ENCODE measurements around the gene SPAAR.
A peak's percentile ranks its signal among the peaks of the same experiment; 100 is the strongest.
"Not testable (repeated sequence)": the region's sequence is repeated elsewhere in the genome, so short reads cannot be mapped to it uniquely, and the experiment has no call there.

SPAAR gene

DNA sequence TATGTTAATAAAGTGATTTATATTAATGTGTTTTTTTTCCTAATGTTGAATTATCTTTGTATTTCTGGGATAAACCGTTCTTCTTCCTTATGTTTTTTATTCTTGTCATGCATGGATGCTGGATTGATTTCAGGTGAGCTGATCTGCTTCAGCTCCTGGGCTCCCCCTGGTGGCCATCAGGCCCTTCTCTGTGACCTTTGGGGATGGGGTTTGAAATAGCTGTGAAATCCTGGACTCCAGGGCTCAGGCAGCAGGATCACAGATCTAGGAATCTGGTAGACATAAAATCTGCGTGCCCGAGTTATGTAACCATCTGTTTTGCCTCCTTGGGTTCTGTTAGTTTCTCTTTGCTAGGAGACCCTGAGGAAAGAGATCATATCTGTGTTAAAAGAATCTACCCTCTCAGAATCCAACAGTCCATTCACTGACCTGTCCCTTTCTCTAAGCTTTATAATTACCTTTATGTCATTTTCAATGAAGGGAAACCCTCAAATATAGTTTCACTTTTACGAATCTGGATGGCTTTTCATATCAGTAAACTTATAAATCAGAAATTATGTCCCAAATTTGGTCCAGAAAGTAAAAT lies 26.9 kb upstream of the SPAAR start:
- Histone ChIP-seq H3K9ac (ENCODE audit: low read length) (no peak overlapping the region), H3K27ac (ENCODE audit: low read depth, low read length) (no peak overlapping the region), H3K27me3 (ENCODE audit: control insufficient read depth, insufficient read depth, low read length) (no peaks in the 10 kb centered on the region), H3K36me3 (ENCODE audit: control insufficient read depth, insufficient read depth, low read length) (no peaks in the 10 kb centered on the region), H3K4me3 (ENCODE audit: low read length) (no peak overlapping the region), H3K4me1 (ENCODE audit: control insufficient read depth, insufficient read depth, low read length) (no peaks in the 10 kb centered on the region)

DNA sequence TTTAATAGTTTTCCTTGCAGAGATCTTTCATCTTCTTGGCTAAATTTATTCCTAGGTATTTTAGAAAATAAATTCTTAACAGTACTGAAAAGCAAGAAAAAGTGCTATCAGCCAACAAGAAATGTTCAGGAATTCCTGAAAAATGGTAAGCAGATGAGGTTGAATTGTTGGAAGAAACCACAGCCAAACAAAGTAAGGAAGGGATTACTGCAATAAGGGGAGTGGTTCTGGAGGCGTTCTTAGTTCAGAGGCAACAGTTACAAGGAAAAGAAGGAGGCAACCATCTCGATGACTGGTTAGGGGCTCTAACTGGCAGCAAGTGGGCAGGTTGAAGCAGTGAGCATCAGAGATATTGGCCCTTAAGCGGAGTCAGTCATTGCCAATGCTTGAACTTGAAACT lies 26.3 kb upstream of the SPAAR start:
- no peaks in the 10 kb centered on the region for H3K36me3 ChIP-seq (ENCODE audit: control insufficient read depth, insufficient read depth, low read length)
- no peaks in the 10 kb centered on the region for H3K4me1 ChIP-seq (ENCODE audit: control insufficient read depth, insufficient read depth, low read length)
- no peak overlapping the region for H3K9ac ChIP-seq (ENCODE audit: low read length)
- H3K4me3 ChIP-seq (ENCODE audit: low read length), result no peak overlapping the region
- no peak overlapping the region for H3K27ac ChIP-seq (ENCODE audit: low read depth, low read length)
- H3K27me3 ChIP-seq (ENCODE audit: control insufficient read depth, insufficient read depth, low read length), result no peaks in the 10 kb centered on the region

- not testable (repeated sequence) for H3K27me3 ChIP-seq (ENCODE audit: control insufficient read depth, insufficient read depth, low read length); H3K36me3 ChIP-seq (ENCODE audit: control insufficient read depth, insufficient read depth, low read length); H3K27ac ChIP-seq (ENCODE audit: low read depth, low read length); H3K4me1 ChIP-seq (ENCODE audit: control insufficient read depth, insufficient read depth, low read length); H3K9ac ChIP-seq (ENCODE audit: low read length); H3K4me3 ChIP-seq (ENCODE audit: low read length)
Measured at GRCh38 chr9:35884908-35885307, 24.4 kb upstream of the SPAAR start.

DNA sequence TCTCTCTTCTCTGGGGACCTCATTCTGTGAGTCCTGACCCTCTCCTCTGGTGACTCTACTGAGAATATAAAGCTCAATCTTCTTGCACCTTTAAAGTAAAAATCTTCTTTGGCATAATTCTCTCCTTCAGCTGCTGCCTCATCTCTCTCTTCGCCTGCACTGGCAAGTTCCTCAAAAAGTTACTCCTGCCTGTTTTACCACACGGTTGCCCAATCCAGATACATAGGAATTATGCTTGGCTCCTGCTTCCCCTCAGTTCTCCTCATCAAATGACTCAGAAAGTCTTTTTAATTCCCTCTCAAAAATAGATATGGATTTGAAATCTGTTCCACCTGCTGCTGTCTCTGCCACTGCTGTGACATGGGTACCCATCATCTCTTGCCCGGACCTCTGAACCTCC lies 17.6 kb upstream of the SPAAR start:
- Histone ChIP-seq H3K27ac (ENCODE audit: low read depth, low read length) (no peak overlapping the region), H3K9ac (ENCODE audit: low read length) (no peak overlapping the region), H3K36me3 (ENCODE audit: control insufficient read depth, insufficient read depth, low read length) (no peaks in the 10 kb centered on the region), H3K4me1 (ENCODE audit: control insufficient read depth, insufficient read depth, low read length) (no peaks in the 10 kb centered on the region), H3K4me3 (ENCODE audit: low read length) (no peak overlapping the region), H3K27me3 (ENCODE audit: control insufficient read depth, insufficient read depth, low read length) (no peaks in the 10 kb centered on the region)

- H3K4me3 ChIP-seq (ENCODE audit: low read length), result no peak overlapping the region
- H3K27ac ChIP-seq (ENCODE audit: low read depth, low read length), result no peak overlapping the region
- no peaks in the 10 kb centered on the region for H3K4me1 ChIP-seq (ENCODE audit: control insufficient read depth, insufficient read depth, low read length)
- H3K27me3 ChIP-seq (ENCODE audit: control insufficient read depth, insufficient read depth, low read length), result no peaks in the 10 kb centered on the region
- H3K9ac ChIP-seq (ENCODE audit: low read length), result no peak overlapping the region
- no peaks in the 10 kb centered on the region for H3K36me3 ChIP-seq (ENCODE audit: control insufficient read depth, insufficient read depth, low read length)
Measured at GRCh38 chr9:35892051-35892450, 17.2 kb upstream of the SPAAR start.

DNA sequence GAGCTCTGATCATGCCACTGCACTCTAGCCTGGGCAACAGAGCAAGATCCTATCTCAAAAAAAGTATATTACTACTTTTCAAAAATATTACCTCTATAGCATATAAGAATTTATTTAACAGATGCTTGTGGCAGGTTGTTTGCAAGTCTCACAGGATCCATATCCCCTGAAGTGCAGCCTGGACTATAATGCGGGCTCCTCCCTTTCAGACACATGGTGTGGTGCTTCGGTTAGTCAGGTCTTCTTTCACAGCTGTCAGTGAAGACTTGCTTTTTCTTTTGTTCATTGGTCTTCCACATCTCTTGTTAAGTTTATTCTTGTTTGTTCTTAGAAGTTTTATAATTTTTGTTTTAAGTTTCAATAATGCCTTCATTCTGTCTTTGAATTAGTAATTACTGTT lies 12.7 kb upstream of the SPAAR start:
- Histone ChIP-seq H3K27me3 (ENCODE audit: control insufficient read depth, insufficient read depth, low read length) (no peaks in the 10 kb centered on the region), H3K4me3 (ENCODE audit: low read length) (no peak overlapping the region), H3K36me3 (ENCODE audit: control insufficient read depth, insufficient read depth, low read length) (no peaks in the 10 kb centered on the region), H3K27ac (ENCODE audit: low read depth, low read length) (no peak overlapping the region), H3K4me1 (ENCODE audit: control insufficient read depth, insufficient read depth, low read length) (no peaks in the 10 kb centered on the region), H3K9ac (ENCODE audit: low read length) (no peak overlapping the region)

DNA sequence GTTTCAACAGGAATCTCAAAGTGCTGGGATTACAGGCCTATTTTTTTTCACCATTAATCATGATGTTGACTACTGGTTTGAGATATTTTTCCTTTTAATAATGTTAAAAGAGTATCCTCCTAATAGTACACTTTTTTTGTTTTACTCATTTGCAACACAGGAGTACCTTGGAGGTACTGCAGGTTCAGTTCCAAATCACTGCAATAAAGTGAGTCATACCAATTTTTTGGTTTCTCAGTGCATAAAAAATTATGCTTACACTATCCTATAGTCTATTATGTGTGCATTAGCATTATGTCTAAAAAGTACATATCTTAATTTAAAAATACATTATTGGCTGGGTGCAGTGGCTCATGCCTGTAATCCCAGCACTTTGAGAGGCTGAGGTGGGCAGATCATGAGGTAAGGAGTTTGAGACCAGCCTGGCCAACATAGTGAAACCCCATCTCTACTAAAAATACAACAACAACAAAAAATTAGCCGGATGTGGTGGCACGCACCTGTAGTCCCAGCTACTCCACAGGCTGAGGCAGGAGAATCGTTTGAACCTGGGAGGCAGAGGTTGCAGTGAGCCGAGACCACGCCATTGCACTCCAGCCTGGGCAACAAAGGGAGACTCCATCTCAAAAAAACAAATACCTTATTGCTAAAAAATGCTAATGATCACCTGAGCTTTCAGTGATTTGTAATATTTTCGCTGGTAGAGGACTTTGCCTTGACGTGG lies 11.8 kb upstream of the SPAAR start:
- H3K4me1 ChIP-seq (ENCODE audit: control insufficient read depth, insufficient read depth, low read length), result not testable (repeated sequence)

GRCh38 chr9:35898337-35898736 lies 11.0 kb upstream of the SPAAR start:
- H3K4me3 ChIP-seq (ENCODE audit: low read length), result no peak overlapping the region
- H3K4me1 ChIP-seq (ENCODE audit: control insufficient read depth, insufficient read depth, low read length), result no peaks in the 10 kb centered on the region

More for the DNA sequence above, 11.8 kb upstream of the SPAAR start:
- H3K36me3 ChIP-seq (ENCODE audit: control insufficient read depth, insufficient read depth, low read length); H3K27ac ChIP-seq (ENCODE audit: low read depth, low read length); H3K4me3 ChIP-seq (ENCODE audit: low read length); H3K9ac ChIP-seq (ENCODE audit: low read length); H3K27me3 ChIP-seq (ENCODE audit: control insufficient read depth, insufficient read depth, low read length): not testable (repeated sequence)

DNA sequence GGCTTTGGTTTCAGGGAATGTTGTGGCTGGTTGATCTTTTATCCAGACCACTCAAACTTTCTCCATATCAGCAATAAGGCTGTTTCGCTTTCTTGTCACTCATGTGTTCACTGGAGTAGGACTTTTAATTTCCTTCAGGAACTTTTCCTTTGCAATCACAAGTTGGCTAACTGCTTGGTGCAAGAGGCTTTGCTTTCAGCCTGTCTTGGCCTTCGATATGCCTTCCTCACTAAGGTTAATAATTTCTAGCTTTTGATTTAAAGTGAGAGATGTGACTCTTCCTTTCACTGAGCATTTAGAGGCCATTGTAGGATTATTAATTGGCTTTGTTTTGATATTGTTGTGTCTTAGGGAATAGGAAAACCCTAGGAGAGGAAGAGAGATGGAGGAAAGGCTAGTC lies 10.3 kb upstream of the SPAAR start:
- H3K4me3 ChIP-seq (ENCODE audit: low read length), result no peak overlapping the region
- H3K4me1 ChIP-seq (ENCODE audit: control insufficient read depth, insufficient read depth, low read length), result no peaks in the 10 kb centered on the region
- H3K27ac ChIP-seq (ENCODE audit: low read depth, low read length), result no peak overlapping the region
- no peaks in the 10 kb centered on the region for H3K36me3 ChIP-seq (ENCODE audit: control insufficient read depth, insufficient read depth, low read length)
- H3K27me3 ChIP-seq (ENCODE audit: control insufficient read depth, insufficient read depth, low read length), result no peaks in the 10 kb centered on the region
- H3K9ac ChIP-seq (ENCODE audit: low read length), result no peak overlapping the region

More at GRCh38 chr9:35898337-35898736, 11.0 kb upstream of the SPAAR start:
- no peak overlapping the region for H3K27ac ChIP-seq (ENCODE audit: low read depth, low read length)
- no peak overlapping the region for H3K9ac ChIP-seq (ENCODE audit: low read length)
- no peaks in the 10 kb centered on the region for H3K27me3 ChIP-seq (ENCODE audit: control insufficient read depth, insufficient read depth, low read length)
- H3K36me3 ChIP-seq (ENCODE audit: control insufficient read depth, insufficient read depth, low read length), result no peaks in the 10 kb centered on the region

GRCh38 chr9:35903049-35903448 lies 6.2 kb upstream of the SPAAR start:
- no peaks in the 10 kb centered on the region for H3K36me3 ChIP-seq (ENCODE audit: control insufficient read depth, insufficient read depth, low read length)
- H3K27me3 ChIP-seq (ENCODE audit: control insufficient read depth, insufficient read depth, low read length), result no peaks in the 10 kb centered on the region
- H3K9ac ChIP-seq (ENCODE audit: low read length), result no peak overlapping the region
- H3K27ac ChIP-seq (ENCODE audit: low read depth, low read length), result no peak overlapping the region
- no peak overlapping the region for H3K4me3 ChIP-seq (ENCODE audit: low read length)
- H3K4me1 ChIP-seq (ENCODE audit: control insufficient read depth, insufficient read depth, low read length), result peaks cover 30% of the 10 kb centered on the region

- Histone ChIP-seq H3K27ac (ENCODE audit: low read depth, low read length) (no peak overlapping the region), H3K36me3 (ENCODE audit: control insufficient read depth, insufficient read depth, low read length) (no peaks in the 10 kb centered on the region), H3K9ac (ENCODE audit: low read length) (no peak overlapping the region), H3K27me3 (ENCODE audit: control insufficient read depth, insufficient read depth, low read length) (no peaks in the 10 kb centered on the region), H3K4me1 (ENCODE audit: control insufficient read depth, insufficient read depth, low read length) (peaks cover 42% of the 10 kb centered on the region), H3K4me3 (ENCODE audit: low read length) (no peak overlapping the region)
Measured at GRCh38 chr9:35904338-35904737, 5.0 kb upstream of the SPAAR start.

GRCh38 chr9:35905051-35905781 lies 4.1 kb upstream of the SPAAR start:
- Histone ChIP-seq H3K27me3 (ENCODE audit: control insufficient read depth, insufficient read depth, low read length) (no peaks in the 10 kb centered on the region), H3K36me3 (ENCODE audit: control insufficient read depth, insufficient read depth, low read length) (no peaks in the 10 kb centered on the region), H3K9ac (ENCODE audit: low read length) (no peak overlapping the region), H3K27ac (ENCODE audit: low read depth, low read length) (peak overlapping the region; percentile 92), H3K4me1 (ENCODE audit: control insufficient read depth, insufficient read depth, low read length) (peaks cover 42% of the 10 kb centered on the region), H3K4me3 (ENCODE audit: low read length) (peak overlapping the region; percentile 38)
